HEK293 (cell line): Measurements from ENCODE around the gene EML3.

ENCODE experiments used
- BCL11B ChIP-seq: fragments of 450-650 bp; formaldehyde crosslinking; IDR thresholded peaks from 2 replicates; pipeline ENCODE4 v1.5.1; 2016; ENCODE audit warnings: low read depth, missing biosample characterization, missing genetic modification characterization
- KLF16 ChIP-seq: fragments of 450-650 bp; formaldehyde crosslinking; IDR thresholded peaks from 2 replicates; pipeline ENCODE4 v1.5.1; 2017; ENCODE audit warnings: missing biosample characterization, missing genetic modification characterization
- KLF17 ChIP-seq: fragments of 450-650 bp; formaldehyde crosslinking; IDR thresholded peaks from 2 replicates; pipeline ENCODE4 v1.5.1; 2016; ENCODE audit warnings: missing biosample characterization, missing genetic modification characterization
- KLF8 ChIP-seq: fragments of 450-650 bp; formaldehyde crosslinking; IDR thresholded peaks from 2 replicates; pipeline ENCODE4 v1.5.1; 2016; ENCODE audit warnings: missing biosample characterization, missing genetic modification characterization
- PATZ1 ChIP-seq: fragments of 450-650 bp; formaldehyde crosslinking; IDR thresholded peaks from 2 replicates; pipeline ENCODE4 v1.5.1; 2016; ENCODE audit warnings: missing biosample characterization, missing genetic modification characterization
- REST ChIP-seq: fragments of 450-650 bp; formaldehyde crosslinking; IDR thresholded peaks from 2 replicates; pipeline ENCODE4 v1.5.1; 2016; ENCODE audit warnings: missing biosample characterization, missing genetic modification characterization
- SCRT1 ChIP-seq: fragments of 450-650 bp; formaldehyde crosslinking; IDR thresholded peaks from 2 replicates; pipeline ENCODE4 v1.5.1; 2016; ENCODE audit warnings: missing biosample characterization, missing genetic modification characterization, borderline replicate concordance
- YY1 ChIP-seq: fragments of 450-650 bp; formaldehyde crosslinking; IDR thresholded peaks from 2 replicates; pipeline ENCODE4 v1.5.1; 2018; ENCODE audit warnings: missing biosample characterization, missing genetic modification characterization
- YY2 ChIP-seq: fragments of 450-650 bp; formaldehyde crosslinking; IDR thresholded peaks from 2 replicates; pipeline ENCODE4 v1.5.1; 2016; ENCODE audit warnings: missing biosample characterization, missing genetic modification characterization
- ZBTB21 ChIP-seq: fragments of 450-650 bp; formaldehyde crosslinking; IDR thresholded peaks from 2 replicates; pipeline ENCODE4 v1.5.1; 2017; ENCODE audit warnings: missing biosample characterization, missing genetic modification characterization
- ZEB2 ChIP-seq: fragments of 450-650 bp; formaldehyde crosslinking; IDR thresholded peaks from 2 replicates; pipeline ENCODE4 v1.5.1; 2016; ENCODE audit warnings: missing biosample characterization, missing genetic modification characterization
- ZNF16 ChIP-seq: fragments of 450-650 bp; formaldehyde crosslinking; IDR thresholded peaks from 2 replicates; pipeline ENCODE4 v1.5.1; 2016; ENCODE audit warnings: low read depth, missing biosample characterization, missing genetic modification characterization
- ZNF184 ChIP-seq: fragments of 450-650 bp; IDR thresholded peaks from 2 replicates; pipeline ENCODE4 v1.5.1; 2018; ENCODE audit warnings: missing biosample characterization, mild to moderate bottlenecking, missing genetic modification characterization
- ZNF2 ChIP-seq: fragments of 450-650 bp; formaldehyde crosslinking; IDR thresholded peaks from 2 replicates; pipeline ENCODE4 v1.5.1; 2016; ENCODE audit warnings: missing biosample characterization, missing genetic modification characterization
- ZNF354C ChIP-seq: fragments of 450-650 bp; formaldehyde crosslinking; IDR thresholded peaks from 2 replicates; pipeline ENCODE4 v1.5.1; 2016; ENCODE audit warnings: missing biosample characterization, missing genetic modification characterization, low read depth, borderline replicate concordance
- ZNF391 ChIP-seq: fragments of 450-650 bp; formaldehyde crosslinking; IDR thresholded peaks from 2 replicates; pipeline ENCODE4 v1.5.1; 2016; ENCODE audit warnings: low read depth, missing biosample characterization, missing genetic modification characterization, borderline replicate concordance
- ZNF426 ChIP-seq: fragments of 450-650 bp; formaldehyde crosslinking; IDR thresholded peaks from 2 replicates; pipeline ENCODE4 v1.5.1; 2017; ENCODE audit warnings: missing biosample characterization, missing genetic modification characterization, mild to moderate bottlenecking, inconsistent platforms, moderate library complexity
- ZNF501 ChIP-seq: fragments of 450-650 bp; formaldehyde crosslinking; IDR thresholded peaks from 2 replicates; pipeline ENCODE4 v1.5.1; 2016; ENCODE audit warnings: missing biosample characterization, missing genetic modification characterization
- ZNF510 ChIP-seq: fragments of 450-650 bp; formaldehyde crosslinking; IDR thresholded peaks from 2 replicates; pipeline ENCODE4 v1.5.1; 2018; ENCODE audit warnings: mild to moderate bottlenecking, missing genetic modification characterization, missing biosample characterization; ENCODE audit not compliant: insufficient replicate concordance
- ZNF529 ChIP-seq: fragments of 450-650 bp; formaldehyde crosslinking; IDR thresholded peaks from 2 replicates; pipeline ENCODE4 v1.5.1; 2017; ENCODE audit warnings: missing genetic modification characterization, missing biosample characterization; ENCODE audit not compliant: insufficient replicate concordance
- ZNF624 ChIP-seq: fragments of 450-650 bp; formaldehyde crosslinking; IDR thresholded peaks from 2 replicates; pipeline ENCODE4 v1.5.1; 2017; ENCODE audit warnings: missing biosample characterization, missing genetic modification characterization
- ZNF629 ChIP-seq: fragments of 450-650 bp; formaldehyde crosslinking; IDR thresholded peaks from 2 replicates; pipeline ENCODE4 v1.5.1; 2017; ENCODE audit warnings: missing biosample characterization, missing genetic modification characterization
- ZNF692 ChIP-seq: fragments of 450-650 bp; formaldehyde crosslinking; IDR thresholded peaks from 2 replicates; pipeline ENCODE4 v1.5.1; 2016; ENCODE audit warnings: missing biosample characterization, missing genetic modification characterization
- ZSCAN30 ChIP-seq: fragments of 450-650 bp; IDR thresholded peaks from 2 replicates; pipeline ENCODE4 v1.5.1; 2018; ENCODE audit warnings: missing biosample characterization, mild to moderate bottlenecking, missing genetic modification characterization, moderate library complexity
- ZXDB ChIP-seq: fragments of 450-650 bp; formaldehyde crosslinking; IDR thresholded peaks from 2 replicates; pipeline ENCODE4 v1.5.1; 2016; ENCODE audit warnings: missing biosample characterization, missing genetic modification characterization

Gene EML3

GRCh38 chr11:62573592-62574362, 38.8 kb downstream of the EML3 start, which contains the start of gene EEF1G (continued):
- TF ChIP-seq ZNF510 (tag by site-specific recombination) (no peak), ZNF2 (peak; percentile 83), ZNF354C (tag by site-specific recombination) (no peak), REST (peak; percentile 38; the same call in 1 of the 2 replicates), ZNF184 (tag by site-specific recombination) (peak; percentile 26; the same call in 1 of the 2 replicates), YY2 (tag by site-specific recombination) (peak; percentile 84), KLF16 (tag by site-specific recombination) (peak; percentile 58; the same call in 1 of the 2 replicates), ZNF426 (tag by site-specific recombination) (no peak), KLF8 (tag by site-specific recombination) (0 out of 2 replicates have a peak, but pooled peaks have one; percentile 48), ZNF501 (tag by site-specific recombination) (peak; percentile 47; the same call in 1 of the 2 replicates), ZNF529 (tag by site-specific recombination) (no peak), KLF17 (tag by site-specific recombination) (peak; percentile 32; the same call in 1 of the 2 replicates), ZEB2 (tag by site-specific recombination) (peak; percentile 13; the same call in 1 of the 2 replicates), ZNF629 (tag by site-specific recombination) (peak; percentile 35), ZSCAN30 (no peak), YY1 (tag by site-specific recombination) (peak; percentile 92), PATZ1 (tag by site-specific recombination) (peak; percentile 65), ZBTB21 (tag by site-specific recombination) (peak; percentile 37; the same call in 1 of the 2 replicates), BCL11B (tag by site-specific recombination) (no peak), ZXDB (tag by site-specific recombination) (peak; percentile 49; the same call in 1 of the 2 replicates), ZNF624 (tag by site-specific recombination) (no peak), ZNF16 (no peak), ZNF391 (tag by site-specific recombination) (peak; percentile 55; the same call in 1 of the 2 replicates), ZNF692 (tag by site-specific recombination) (peak; percentile 53), SCRT1 (no peak)
- TF ChIP-seq, all 188 proteins: peak for 39
